RWPE2 (cell line): ENCODE data around the gene TXN2.

Experiments used
- ATAC-seq: fragments of 200-7000 bp; cut with Tn5 transposase; 3 replicates; pipeline ENCODE4 v1.9.1; 2021; ENCODE audit warnings: low read depth
- DNase-seq: peaks from one replicate; pipeline ENCODE4 v3.0.0-alpha.2; 2020; ENCODE audit warnings: low spot score
- H3K27ac ChIP-seq: fragments of 450-650 bp; 2 replicates; pipeline ENCODE4 v1.5.1; 2017; ENCODE audit warnings: mild to moderate bottlenecking; ENCODE audit not compliant: poor library complexity, severe bottlenecking
- H3K27me3 ChIP-seq: fragments of 250-450 bp; sonication (Bioruptor Pico); 2 replicates; pipeline ENCODE4 v1.5.1; 2021; ENCODE audit warnings: mild to moderate bottlenecking, moderate library complexity; ENCODE audit not compliant: insufficient read depth, poor library complexity, severe bottlenecking
- H3K36me3 ChIP-seq: fragments of 250-450 bp; sonication (Bioruptor Pico); 2 replicates; pipeline ENCODE4 v1.5.1; 2020; ENCODE audit warnings: low read depth, mild to moderate bottlenecking, moderate library complexity
- H3K4me1 ChIP-seq: fragments of 250-450 bp; sonication (Bioruptor Pico); 2 replicates; pipeline ENCODE4 v1.5.1; 2021; ENCODE audit warnings: mild to moderate bottlenecking, moderate library complexity; ENCODE audit not compliant: insufficient read depth, poor library complexity, severe bottlenecking
- H3K4me3 ChIP-seq: fragments of 250-450 bp; sonication (Bioruptor Pico); 2 replicates; pipeline ENCODE4 v1.5.1; 2021; ENCODE audit warnings: mild to moderate bottlenecking, moderate library complexity; ENCODE audit not compliant: severe bottlenecking
- H3K9me3 ChIP-seq: fragments of 250-450 bp; sonication (Bioruptor Pico); 2 replicates; pipeline ENCODE4 v1.5.1; 2021; ENCODE audit warnings: mild to moderate bottlenecking, moderate library complexity; ENCODE audit not compliant: severe bottlenecking
- CTCF ChIP-seq: fragments of 450-650 bp; IDR thresholded peaks from one replicate; pipeline ENCODE4 v1.5.1; 2017; ENCODE audit warnings: mild to moderate bottlenecking, moderate library complexity; ENCODE audit not compliant: poor library complexity, severe bottlenecking

The TXN2 gene

DNA sequence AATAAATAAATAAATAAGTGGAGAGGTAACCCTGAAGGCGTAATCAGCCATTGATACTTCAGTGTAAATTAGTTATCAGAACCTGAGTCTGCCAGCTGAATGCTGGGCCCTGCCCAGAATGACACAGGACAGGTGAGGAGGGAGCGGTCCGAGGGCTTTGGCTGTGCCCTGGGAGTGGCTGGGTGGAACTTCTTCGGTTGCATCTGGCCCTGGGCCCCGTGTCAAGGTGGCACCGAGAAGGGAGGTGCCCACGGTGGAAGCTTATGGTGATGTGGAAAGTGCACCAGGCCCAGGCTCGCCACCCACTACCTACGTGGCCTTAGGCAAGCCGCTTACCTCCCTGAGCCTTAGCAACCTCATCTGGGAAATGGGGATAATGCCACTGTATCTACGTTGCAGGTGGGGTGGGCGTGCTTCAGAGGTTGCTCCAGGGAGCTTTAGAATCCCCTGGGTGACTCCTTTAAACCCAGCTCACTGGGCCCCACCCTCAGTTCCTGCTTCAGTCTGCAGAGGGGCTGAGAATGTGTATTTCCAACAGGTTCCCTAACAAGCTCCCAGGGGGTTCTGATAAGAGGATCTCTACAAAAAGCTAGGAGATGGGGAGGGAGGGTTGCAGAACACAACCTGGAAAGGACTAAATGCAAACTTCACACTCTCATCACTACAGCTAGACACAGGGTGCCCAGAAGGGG lies 38.8 kb downstream of the TXN2 start:
- no peak overlapping the region for H3K4me3 ChIP-seq
- no peak for DNase-seq
- H3K27ac ChIP-seq = no peak overlapping the region
- TF ChIP-seq CTCF = no peak
- peaks cover 7% of the 10 kb centered on the region for H3K4me1 ChIP-seq
- H3K9me3 ChIP-seq = no peaks in the 10 kb centered on the region
- H3K36me3 ChIP-seq = no peaks in the 10 kb centered on the region
- no peak for ATAC-seq
- no peaks in the 10 kb centered on the region for H3K27me3 ChIP-seq

- TF ChIP-seq CTCF = no peak
- Histone ChIP-seq H3K4me1 (peaks cover 7% of the 10 kb centered on the region), H3K4me3 (no peak overlapping the region), H3K27ac (peak overlapping the region; percentile 57), H3K27me3 (no peaks in the 10 kb centered on the region), H3K9me3 (no peaks in the 10 kb centered on the region), H3K36me3 (no peaks in the 10 kb centered on the region)
- DNase-seq (no peak), ATAC-seq (no peak)
These were observed 40.9 kb downstream of the TXN2 start for GRCh38 chr22:36440429-36441002.

- peak; percentile 96 for ATAC-seq
- Histone ChIP-seq H3K4me3 (no peak overlapping the region), H3K27me3 (no peaks in the 10 kb centered on the region), H3K27ac (peak overlapping the region; percentile 57), H3K36me3 (no peaks in the 10 kb centered on the region), H3K4me1 (peaks cover 7% of the 10 kb centered on the region), H3K9me3 (no peaks in the 10 kb centered on the region)
- TF ChIP-seq CTCF = no peak
- DNase-seq = no peak
These were observed 41.8 kb downstream of the TXN2 start for GRCh38 chr22:36439481-36440271.

- no peaks in the 10 kb centered on the region for H3K36me3 ChIP-seq
- no peaks in the 10 kb centered on the region for H3K27me3 ChIP-seq
- no peaks in the 10 kb centered on the region for H3K9me3 ChIP-seq
- H3K4me1 ChIP-seq = peaks cover 18% of the 10 kb centered on the region
- no peak overlapping the region for H3K4me3 ChIP-seq
- no peak overlapping the region for H3K27ac ChIP-seq
- no peak for ATAC-seq
- no peak for DNase-seq
- TF ChIP-seq CTCF = no peak
These were observed 45.7 kb downstream of the TXN2 start for GRCh38 chr22:36435516-36436415.
